Measurements from ENCODE around the gene HINFP.
A peak's percentile ranks its signal among the peaks of the same experiment; 100 is the strongest.
"Not testable (repeated sequence)": the region's sequence is repeated elsewhere in the genome, so short reads cannot be mapped to it uniquely, and the experiment has no call there.

The HINFP gene

DNA sequence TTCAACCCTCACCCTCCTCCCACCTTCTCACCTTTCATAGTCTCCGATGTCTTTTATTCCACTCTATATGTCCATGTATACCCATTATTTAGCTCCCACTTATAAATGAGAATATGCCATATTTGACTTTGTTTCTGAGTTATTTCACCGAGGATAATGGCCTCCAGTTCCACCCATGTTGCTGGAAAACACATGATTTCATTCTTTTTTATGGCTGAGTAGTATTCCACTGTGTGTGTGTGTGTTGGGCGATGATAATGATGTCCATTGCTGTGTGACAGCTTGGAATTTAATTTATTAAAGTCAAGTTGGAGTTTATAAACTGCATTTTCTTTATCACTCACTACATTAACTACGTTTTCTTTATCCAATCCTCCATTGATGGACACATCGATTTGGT, 3.2 kb upstream of the HINFP start:
- DNase-seq: no peak

GRCh38 chr11:119118946-119119345, 2.4 kb upstream of the HINFP start:
- DNase-seq: no peak

DNA sequence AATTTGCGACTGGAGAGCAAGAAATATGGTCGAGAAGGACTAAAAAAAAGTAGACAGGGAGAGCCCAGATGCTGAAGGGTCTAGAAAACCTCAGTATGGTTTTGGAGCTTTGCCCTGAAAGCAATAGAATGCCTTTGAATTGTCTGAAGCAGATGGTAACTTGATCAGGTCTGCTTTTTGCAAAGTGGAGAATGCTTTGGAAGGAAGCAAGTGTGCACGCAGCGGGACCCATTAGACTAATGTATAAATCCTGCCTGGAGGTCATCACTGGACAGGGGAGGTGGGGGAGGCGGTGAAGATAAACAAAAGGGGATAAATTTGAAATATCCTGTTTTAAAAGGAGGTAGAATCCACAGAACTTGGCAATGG, 757 bp upstream of the HINFP start:
- peak; percentile 42 for DNase-seq

DNA sequence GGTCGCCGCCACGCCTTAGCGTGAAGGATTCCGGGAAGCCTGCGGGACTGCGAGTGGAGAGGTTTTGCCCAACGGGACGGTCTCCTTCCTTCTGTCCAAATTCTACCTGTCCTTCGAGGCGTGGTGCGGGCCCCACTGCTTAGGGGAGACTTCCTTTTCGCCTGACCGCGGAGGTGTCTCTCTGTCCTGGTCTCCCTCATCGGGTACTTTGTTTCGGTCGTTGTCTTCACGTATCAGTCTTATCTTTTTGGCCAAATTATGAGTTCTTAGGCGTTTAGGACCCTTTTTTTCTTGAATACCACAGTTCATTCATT, 388 bp downstream of the HINFP start:
- DNase-seq: no peak

DNA sequence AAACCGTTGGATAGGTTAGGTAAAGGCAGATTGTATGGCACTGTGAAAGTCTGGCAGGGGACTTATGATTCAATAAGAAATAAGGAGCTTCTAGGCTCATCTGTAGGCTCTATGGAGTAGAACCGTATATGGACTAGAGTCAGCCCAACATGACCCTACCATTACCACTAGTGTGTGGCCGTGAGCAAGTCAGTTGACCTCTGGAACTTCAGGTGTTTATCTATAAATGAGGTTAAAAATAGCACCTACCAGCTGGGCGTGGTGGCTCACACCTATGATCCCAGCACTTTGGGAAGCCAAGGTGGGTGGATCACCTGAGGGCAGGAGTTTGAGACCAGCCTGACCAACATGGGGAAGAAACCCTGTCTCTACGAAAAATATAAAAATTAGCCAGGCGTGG, 4.4 kb downstream of the HINFP start:
- no peak for DNase-seq

GRCh38 chr11:119126675-119127268, 5.4 kb downstream of the HINFP start:
- DNase-seq: no peak

DNA sequence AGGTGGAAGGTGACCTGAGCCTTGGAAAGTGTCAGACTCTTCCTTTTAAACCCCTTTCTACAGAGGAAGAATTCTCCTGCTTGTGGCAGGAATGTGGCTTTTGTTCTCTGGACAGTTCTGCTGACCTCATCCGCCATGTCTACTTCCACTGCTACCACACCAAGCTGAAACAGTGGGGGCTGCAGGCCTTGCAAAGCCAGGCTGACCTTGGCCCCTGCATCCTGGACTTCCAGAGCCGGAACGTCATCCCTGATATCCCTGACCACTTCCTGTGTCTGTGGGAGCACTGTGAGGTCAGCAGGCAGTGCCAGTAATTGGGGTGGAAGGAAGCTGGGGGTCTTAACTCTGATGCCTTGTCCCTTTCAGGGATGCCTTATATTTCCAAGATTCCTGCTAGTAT, 9.3 kb downstream of the HINFP start:
- DNase-seq: no peak

DNA sequence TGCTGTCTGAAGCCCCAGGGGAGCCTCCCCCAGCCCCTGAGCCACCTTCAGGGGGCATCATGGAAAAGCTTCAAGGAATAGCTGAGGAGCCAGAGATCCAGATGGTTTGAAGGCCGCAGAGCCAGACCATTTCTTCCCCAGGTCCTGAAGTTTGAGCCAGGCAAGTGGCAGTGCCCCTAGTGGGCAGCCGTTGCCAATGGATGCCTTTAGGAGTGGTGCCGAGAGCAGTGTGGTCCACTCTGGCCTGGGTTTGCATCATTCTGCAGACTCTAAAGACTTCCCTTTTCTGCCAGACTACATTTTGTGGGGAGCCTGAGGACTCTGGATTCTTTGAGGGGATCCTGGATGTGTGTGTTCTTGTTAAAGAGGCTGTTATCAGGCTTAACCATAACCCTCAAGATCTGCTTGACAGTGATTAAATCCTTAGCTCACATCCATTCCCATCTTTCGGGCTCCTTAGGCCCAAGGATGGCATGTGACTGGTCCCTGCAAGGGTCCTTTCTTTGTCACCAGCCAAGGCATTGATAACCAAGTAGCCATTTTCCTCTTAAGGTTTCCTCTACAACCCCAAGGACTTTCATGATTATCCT, 13.1 kb downstream of the HINFP start:
- no peak for DNase-seq

GRCh38 chr11:119139276-119139675, 17.9 kb downstream of the HINFP start:
- not testable (repeated sequence) for DNase-seq

DNA sequence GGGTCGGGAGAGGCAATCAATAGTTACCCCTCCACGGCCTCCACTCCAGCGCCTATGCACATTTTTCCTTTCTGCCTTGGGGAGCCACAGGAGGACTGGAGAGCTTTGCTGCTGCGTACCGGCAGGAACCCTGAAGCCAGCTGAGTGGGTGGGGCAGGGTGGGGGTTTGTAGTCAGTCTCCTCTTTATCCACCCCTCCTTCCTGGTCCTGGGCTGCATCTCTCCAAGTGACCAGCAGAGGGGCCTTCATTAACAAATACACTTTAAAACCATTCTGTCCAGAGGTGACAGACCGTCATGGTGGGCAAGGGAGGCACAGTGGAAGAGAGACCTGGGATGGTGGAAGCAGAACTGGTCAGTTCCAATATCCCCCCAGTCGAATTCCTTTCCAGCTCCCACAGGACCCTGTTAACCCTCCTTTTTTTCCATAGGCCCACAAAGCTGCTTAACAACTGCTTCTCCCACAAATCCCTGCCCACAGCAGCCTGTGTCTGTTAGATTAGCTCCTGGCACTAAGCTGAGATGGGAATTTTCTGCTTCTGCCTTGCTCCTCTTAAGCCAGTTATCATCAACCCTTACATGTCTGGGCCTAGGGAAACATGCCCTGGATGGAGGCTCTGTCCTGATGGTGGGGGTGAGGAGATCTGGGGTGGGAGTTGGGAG, 23.6 kb downstream of the HINFP start:
- no peak for DNase-seq

DNA sequence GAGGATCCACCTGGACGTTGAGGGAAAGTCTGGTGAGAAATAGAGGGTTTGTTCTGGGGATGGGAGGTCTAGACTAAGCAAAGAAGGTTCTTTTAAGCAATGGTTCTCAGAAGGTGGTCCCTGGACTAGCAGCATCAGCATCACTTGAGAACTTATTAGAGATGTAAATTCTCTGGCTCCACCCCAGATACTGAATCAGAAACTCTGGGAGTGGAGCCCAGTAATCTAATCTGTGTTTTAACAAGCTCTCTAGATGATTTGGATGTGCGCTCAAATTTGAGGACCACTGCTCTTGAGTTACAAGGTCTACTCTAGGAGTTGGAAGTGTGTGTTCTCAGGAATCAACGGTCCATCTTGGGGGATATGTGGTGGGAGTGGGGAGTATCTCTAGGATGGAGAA, 24.2 kb downstream of the HINFP start:
- DNase-seq: no peak

DNA sequence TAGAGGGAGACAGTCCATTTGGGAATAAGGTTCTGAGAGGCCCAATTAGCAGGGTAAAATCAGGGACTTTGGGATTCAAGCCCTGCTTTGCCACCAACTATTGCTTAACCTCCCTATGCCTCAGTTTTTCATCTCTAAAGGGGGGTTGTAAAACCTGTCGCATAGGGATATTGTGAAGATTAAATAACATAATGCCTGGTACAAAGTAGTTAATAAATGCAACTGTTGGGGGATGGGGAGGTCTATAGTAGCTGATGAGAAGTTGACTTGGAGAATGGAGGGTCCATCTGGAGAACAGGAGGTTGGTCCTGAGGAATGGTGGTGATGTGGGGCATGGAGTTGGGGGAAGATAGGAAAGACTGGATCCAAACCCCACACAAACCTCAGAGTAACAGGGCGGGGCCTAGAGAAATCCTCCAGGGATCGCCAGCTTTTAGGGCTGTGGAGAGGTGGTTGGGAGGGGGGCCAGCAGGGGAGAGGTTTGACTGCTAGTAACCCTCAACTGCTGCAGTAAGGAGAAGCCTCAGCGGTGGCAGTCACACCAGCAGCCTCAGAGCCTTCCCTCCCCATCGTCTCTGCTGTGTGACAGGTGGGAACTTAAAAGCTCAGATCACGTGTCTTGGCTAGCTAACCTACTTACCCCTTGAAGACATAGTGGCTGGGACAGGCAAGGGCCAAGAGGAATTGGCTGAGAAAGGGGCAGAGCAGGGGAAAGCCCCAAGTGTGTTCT, 26.4 kb downstream of the HINFP start:
- peak; percentile 53 for DNase-seq

DNA sequence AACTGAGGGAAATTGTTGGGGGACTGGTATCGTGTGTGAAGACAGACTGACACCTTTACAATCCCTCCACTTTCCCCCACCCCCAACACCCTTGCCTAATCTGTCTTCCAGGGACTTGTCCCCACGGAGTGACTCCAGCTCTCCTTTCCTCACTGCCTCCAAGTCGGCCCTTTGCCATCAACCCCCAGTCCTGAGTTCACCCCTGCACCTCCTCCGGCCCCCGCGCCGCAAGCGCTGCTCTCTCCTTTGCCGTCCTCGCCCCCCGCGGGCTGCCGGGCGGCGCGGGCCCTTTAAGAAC, 27.3 kb downstream of the HINFP start:
- DNase-seq: no peak

DNA sequence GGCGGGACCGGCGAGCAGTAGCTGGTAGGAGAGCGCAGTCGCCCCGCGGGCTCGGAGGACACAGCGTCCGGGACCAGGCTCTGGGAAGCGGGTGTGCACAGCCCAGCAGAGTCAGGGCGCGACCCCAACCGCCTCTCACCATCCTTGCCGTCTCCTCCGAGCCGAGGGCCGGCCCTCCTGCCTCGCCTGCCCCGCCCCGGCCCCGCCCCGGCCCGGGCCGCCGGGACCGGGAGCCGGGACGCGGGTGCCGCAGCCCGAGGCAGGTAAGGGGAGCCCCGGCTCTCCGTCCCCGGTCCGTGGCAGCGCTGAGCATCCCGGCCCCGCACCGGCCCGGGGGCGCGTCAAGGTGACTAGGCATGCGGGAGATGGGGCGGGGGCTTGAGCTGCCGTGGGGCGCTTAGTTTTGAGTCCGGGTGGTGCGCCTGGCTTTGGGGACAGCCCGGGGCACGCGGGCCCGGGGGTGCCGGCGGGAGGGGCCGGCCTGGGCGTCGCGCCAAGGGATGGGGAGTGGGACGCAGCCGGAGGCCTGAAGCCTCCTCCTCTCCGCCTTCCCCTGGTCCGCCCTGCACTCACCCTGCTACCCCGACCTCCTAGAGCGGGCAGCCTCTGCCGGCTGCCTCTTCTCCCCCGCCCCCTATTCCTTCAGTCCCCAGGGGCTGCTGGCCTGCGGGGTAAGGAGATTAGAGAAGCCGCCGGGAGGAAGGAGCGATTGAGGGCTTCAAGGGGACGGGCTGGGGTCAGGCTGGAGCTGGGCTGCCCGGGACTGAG, 27.8 kb downstream of the HINFP start, which contains the start of gene ABCG4:
ABCG4 (plus strand) TSS at position 35 of the 768 bp plus-strand sequence. CDS start 914 bp downstream, outside the sequence.
- no peak for DNase-seq

GRCh38 chr11:119149786-119150275, 28.5 kb downstream of the HINFP start:
- no peak for DNase-seq

DNA sequence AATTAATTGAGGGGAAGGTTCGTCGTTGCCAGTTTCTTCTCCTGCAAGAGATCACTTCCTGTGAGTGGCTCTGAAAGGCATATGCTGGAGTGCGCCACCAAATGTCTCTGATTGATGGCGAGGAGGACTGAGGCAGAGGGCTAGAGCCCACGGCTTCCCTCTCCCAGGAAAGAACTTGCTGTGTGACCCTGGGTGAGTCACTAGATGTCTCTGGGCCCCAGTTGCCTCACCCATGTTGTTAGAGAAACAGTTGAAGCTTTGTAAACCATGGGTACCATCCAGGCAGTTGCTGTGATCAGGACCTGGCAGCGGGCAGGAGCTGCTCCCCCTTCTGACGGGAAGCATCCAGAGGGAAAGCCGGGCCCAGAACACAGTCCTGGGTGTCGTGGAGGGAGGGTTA, 30.7 kb downstream of the HINFP start:
- no peak for DNase-seq

- no peak for DNase-seq
These were observed 31.2 kb downstream of the HINFP start for GRCh38 chr11:119152604-119153003.

DNA sequence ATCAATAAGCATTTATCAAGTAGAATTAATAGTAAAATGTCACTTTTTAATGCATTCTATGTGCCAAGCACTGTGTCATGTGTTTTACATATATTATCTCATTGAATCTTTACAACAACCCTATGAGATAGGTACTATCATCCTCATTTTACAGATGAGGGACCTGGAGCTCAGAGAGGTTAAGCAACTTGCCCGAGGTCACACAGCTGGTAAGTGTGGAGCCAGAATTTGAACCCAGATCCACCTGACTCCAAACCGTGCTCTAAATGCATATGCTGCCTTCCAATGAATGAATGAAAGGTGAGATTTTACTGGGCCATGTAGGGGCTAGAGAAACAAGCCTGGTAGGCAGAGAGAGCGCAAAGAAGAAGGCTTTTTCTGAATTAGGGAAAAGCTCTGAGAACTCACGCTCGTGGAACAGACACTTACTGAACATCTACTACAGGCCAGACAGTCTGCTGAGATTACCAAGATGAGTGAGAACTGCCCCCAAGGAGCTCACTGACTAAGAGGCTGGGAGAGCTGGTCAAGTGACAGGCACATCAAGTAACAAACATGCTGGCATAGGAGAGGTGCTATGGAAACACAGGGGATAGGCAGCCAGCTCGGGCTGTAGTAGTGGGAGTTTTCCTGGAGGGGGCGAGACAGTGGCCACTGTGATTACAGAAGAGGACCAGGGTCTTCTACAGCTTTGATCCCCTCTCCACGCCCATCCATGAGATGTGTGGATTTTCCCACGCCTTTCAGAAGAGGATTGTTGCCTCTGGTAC, 31.9 kb downstream of the HINFP start:
- no peak for DNase-seq

- DNase-seq: no peak
These were observed 32.8 kb downstream of the HINFP start for GRCh38 chr11:119154178-119154577.

DNA sequence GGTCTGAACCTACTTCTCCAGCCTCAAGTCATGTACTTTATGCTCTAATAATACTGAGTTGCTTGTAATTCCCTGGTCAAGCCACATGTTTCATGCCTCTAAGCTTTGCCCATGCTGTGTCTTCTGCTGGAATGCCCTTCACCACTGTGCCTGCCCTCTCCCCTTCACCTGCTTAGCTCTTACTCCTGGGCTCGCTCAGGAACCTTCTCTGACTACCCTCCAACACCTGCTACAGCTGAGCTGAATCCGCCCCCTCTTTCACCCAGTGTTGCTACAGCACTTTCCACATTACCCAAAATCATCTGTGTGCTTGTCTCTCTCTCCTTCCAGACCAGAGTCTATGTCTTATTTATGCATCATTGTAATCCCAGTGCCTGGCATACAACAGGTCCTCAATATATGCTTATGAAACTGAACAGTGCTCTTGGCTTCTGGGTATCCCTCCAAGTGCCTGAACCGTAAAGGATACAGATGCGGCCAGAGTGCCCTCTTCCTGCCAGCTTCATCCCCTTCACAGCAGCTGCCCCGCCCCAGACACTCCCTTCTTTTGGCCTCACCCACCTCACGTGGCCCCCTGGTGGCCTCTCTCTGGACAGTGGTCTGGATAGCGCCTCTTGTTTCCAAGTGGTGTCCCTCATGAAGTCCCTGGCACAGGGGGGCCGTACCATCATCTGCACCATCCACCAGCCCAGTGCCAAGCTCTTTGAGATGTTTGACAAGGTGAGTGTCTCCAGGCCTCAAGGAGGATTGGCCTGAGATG, 34.5 kb downstream of the HINFP start:
- no peak for DNase-seq

GRCh38 chr11:119156496-119156895, 35.1 kb downstream of the HINFP start:
- no peak for DNase-seq

- no peak for DNase-seq
These were observed 35.7 kb downstream of the HINFP start for GRCh38 chr11:119157063-119157462.
